ENCODE measurements around the gene NEK2. TPM values are rescaled to one million over a fixed set of nuclear protein-coding genes. Genes with fewer than 3 reads are reported as not detected.

Gene NEK2
- total and polyA plus RNA-seq, 10 donors: 0.38 to 5.5 (median 2.0) TPM

GRCh38 chr1:211680752-211681327 lies 5.4 kb upstream of the NEK2 start:
- peak overlapping the region in 7 of 8 donors; percentile 2 to 64 (median 37) for H3K27ac ChIP-seq
- H3K36me3 ChIP-seq: no peaks in the 10 kb centered on the region
- 3 to 6% (median 4%) methylated on average over 9 of the region's 9 CpGs for WGBS, 5 donors
- no peaks in the 10 kb centered on the region for H3K27me3 ChIP-seq (replicated peaks in 1 of 7)
- intact Hi-C loops (cut with DNase I; ENCODE audit: low total_unique reads): loop anchor here (5.0 kb wide), 1 partner anchor 611 kb away; no protein-coding TSS in a partner anchor
- DNase-seq: peak; percentile 91
- no peak overlapping the region for H3K4me3 ChIP-seq
- TF ChIP-seq CTCF (IDR thresholded peaks at IDR 0.05 in 8 of 11, conservative IDR thresholded peaks at IDR 0.05 in 3 of 11) (peak; percentile 60 to 94 (median 77)), POLR2AphosphoS5 (IDR thresholded peaks at IDR 0.05) (no peak), POLR2A (IDR thresholded peaks at IDR 0.05) (no peak)
- no peaks in the 10 kb centered on the region for H3K9me3 ChIP-seq
- peaks cover 4 to 19% (median 14%) of the 10 kb centered on the region in 6 donors for H3K4me1 ChIP-seq

- TF ChIP-seq CTCF (IDR thresholded peaks at IDR 0.05 in 8 of 11, conservative IDR thresholded peaks at IDR 0.05 in 3 of 11) (no peak), POLR2A (IDR thresholded peaks at IDR 0.05) (no peak), POLR2AphosphoS5 (IDR thresholded peaks at IDR 0.05) (no peak)
- Histone ChIP-seq H3K27me3 (replicated peaks in 1 of 7) (no peaks in the 10 kb centered on the region), H3K36me3 (peaks cover 0 to 4% (median 0%) of the 10 kb centered on the region in 6 donors), H3K4me3 (no peak overlapping the region), H3K4me1 (peaks cover 4 to 37% (median 29%) of the 10 kb centered on the region in 6 donors), H3K27ac (no peak overlapping the region), H3K9me3 (no peaks in the 10 kb centered on the region)
- 34 to 52% (median 44%) methylated on average over 6 of the region's 6 CpGs for WGBS, 5 donors
- intact Hi-C loops (cut with DNase I; ENCODE audit: low total_unique reads): loop anchor here (10.0 kb wide), 1 partner anchor 357 kb away; the partner anchor contains the start of genes DTL and INTS7
- DNase-seq: no peak
Observed at GRCh38 chr1:211677659-211678058, 2.2 kb upstream of the NEK2 start.

GRCh38 chr1:211676761-211677160 lies 1.3 kb upstream of the NEK2 start:
- no peak for DNase-seq
- intact Hi-C loops (cut with DNase I; ENCODE audit: low total_unique reads): loop anchor here (10.0 kb wide), 1 partner anchor 358 kb away; the partner anchor contains the start of genes DTL and INTS7
- TF ChIP-seq POLR2A (IDR thresholded peaks at IDR 0.05) (no peak), POLR2AphosphoS5 (IDR thresholded peaks at IDR 0.05) (no peak), CTCF (IDR thresholded peaks at IDR 0.05 in 8 of 11, conservative IDR thresholded peaks at IDR 0.05 in 3 of 11) (no peak)
- Histone ChIP-seq H3K4me1 (peaks cover 4 to 36% (median 28%) of the 10 kb centered on the region in 6 donors), H3K27me3 (replicated peaks in 1 of 7) (no peaks in the 10 kb centered on the region), H3K9me3 (no peaks in the 10 kb centered on the region), H3K4me3 (no peak overlapping the region), H3K36me3 (peaks cover 0 to 4% (median 0%) of the 10 kb centered on the region in 6 donors), H3K27ac (no peak overlapping the region)

GRCh38 chr1:211676106-211676583 lies 724 bp upstream of the NEK2 start:
- H3K27me3 ChIP-seq (replicated peaks in 1 of 7): no peaks in the 10 kb centered on the region
- no peaks in the 10 kb centered on the region for H3K9me3 ChIP-seq
- no peak for TF ChIP-seq POLR2A (IDR thresholded peaks at IDR 0.05)
- no peak for TF ChIP-seq POLR2AphosphoS5 (IDR thresholded peaks at IDR 0.05)
- TF ChIP-seq CTCF (IDR thresholded peaks at IDR 0.05 in 8 of 11, conservative IDR thresholded peaks at IDR 0.05 in 3 of 11): no peak
- peak overlapping the region in 2 of 8 donors; percentile 8 to 44 for H3K27ac ChIP-seq
- intact Hi-C loops (cut with DNase I; ENCODE audit: low total_unique reads): loop anchor here (10.0 kb wide), 1 partner anchor 359 kb away; the partner anchor contains the start of genes DTL and INTS7
- peaks cover 4 to 30% (median 25%) of the 10 kb centered on the region in 6 donors for H3K4me1 ChIP-seq
- WGBS, 5 donors: 48 to 59% (median 54%) methylated on average over 17 to 19 of the region's 19 CpGs
- peaks cover 0 to 4% (median 0%) of the 10 kb centered on the region in 6 donors for H3K36me3 ChIP-seq
- DNase-seq: no peak
- peak overlapping the region; percentile 56 to 86 (median 62) for H3K4me3 ChIP-seq

Measured in spleen (tissue), 11 donors.